GM12878 (cell line): ENCODE measurements around the gene MLIP.

ENCODE experiments used
- E2F4 ChIP-seq: IDR thresholded peaks from 2 replicates; pipeline ENCODE4 v1.6.1; 2012; ENCODE audit warnings: low read depth, low read length, improper control_type of control experiment
- GATAD2B ChIP-seq: fragments of 450-650 bp; conservative IDR thresholded peaks from 2 replicates; pipeline ENCODE4 v1.6.1; 2017; ENCODE audit warnings: low read depth, mild to moderate bottlenecking, moderate library complexity
- MYC ChIP-seq: IDR thresholded peaks from 2 replicates; pipeline ENCODE4 v1.6.1; 2011; ENCODE audit warnings: mild to moderate bottlenecking, low read length, moderate library complexity, inconsistent platforms; ENCODE audit not compliant: insufficient read depth, insufficient replicate concordance, insufficient read length, severe bottlenecking
- POLR2A ChIP-seq: IDR thresholded peaks from 2 replicates; pipeline ENCODE4 v1.6.1; 2011; ENCODE audit warnings: low read depth, mild to moderate bottlenecking, low read length
- SREBF2 ChIP-seq: IDR thresholded peaks from 2 replicates; pipeline ENCODE4 v1.6.1; 2012; ENCODE audit warnings: mild to moderate bottlenecking, low read length
- SUZ12 ChIP-seq: fragments of 200-600 bp; sonication (generic); IDR thresholded peaks from one replicate; pipeline ENCODE4 v1.6.1; 2018; ENCODE audit warnings: antibody characterized with exemption, mild to moderate bottlenecking; ENCODE audit not compliant: unreplicated experiment
- YY1 ChIP-seq: IDR thresholded peaks from 2 replicates; pipeline ENCODE4 v1.6.1; 2011; ENCODE audit warnings: low read depth, mild to moderate bottlenecking, low read length
- TF ChIP-seq, protein P1 (sequence below): fragments of 450-650 bp; IDR thresholded peaks from 2 replicates; pipeline ENCODE4 v1.6.1; 2017; ENCODE audit warnings: mild to moderate bottlenecking, moderate library complexity
- TF ChIP-seq, protein P2 (sequence below): fragments of 450-650 bp; formaldehyde crosslinking; IDR thresholded peaks from 2 replicates; pipeline ENCODE4 v1.4.0; 2022; ENCODE audit warnings: mild to moderate bottlenecking, moderate library complexity

GRCh38 chr6:54206510-54206909 is 95.3 kb downstream of the MLIP start:
- TF ChIP-seq GATAD2B (no peak), SREBF2 (no peak), MYC (no peak), YY1 (no peak), POLR2A (no peak), SUZ12 (no peak), E2F4 (no peak)
- TF ChIP-seq, protein P1, sequence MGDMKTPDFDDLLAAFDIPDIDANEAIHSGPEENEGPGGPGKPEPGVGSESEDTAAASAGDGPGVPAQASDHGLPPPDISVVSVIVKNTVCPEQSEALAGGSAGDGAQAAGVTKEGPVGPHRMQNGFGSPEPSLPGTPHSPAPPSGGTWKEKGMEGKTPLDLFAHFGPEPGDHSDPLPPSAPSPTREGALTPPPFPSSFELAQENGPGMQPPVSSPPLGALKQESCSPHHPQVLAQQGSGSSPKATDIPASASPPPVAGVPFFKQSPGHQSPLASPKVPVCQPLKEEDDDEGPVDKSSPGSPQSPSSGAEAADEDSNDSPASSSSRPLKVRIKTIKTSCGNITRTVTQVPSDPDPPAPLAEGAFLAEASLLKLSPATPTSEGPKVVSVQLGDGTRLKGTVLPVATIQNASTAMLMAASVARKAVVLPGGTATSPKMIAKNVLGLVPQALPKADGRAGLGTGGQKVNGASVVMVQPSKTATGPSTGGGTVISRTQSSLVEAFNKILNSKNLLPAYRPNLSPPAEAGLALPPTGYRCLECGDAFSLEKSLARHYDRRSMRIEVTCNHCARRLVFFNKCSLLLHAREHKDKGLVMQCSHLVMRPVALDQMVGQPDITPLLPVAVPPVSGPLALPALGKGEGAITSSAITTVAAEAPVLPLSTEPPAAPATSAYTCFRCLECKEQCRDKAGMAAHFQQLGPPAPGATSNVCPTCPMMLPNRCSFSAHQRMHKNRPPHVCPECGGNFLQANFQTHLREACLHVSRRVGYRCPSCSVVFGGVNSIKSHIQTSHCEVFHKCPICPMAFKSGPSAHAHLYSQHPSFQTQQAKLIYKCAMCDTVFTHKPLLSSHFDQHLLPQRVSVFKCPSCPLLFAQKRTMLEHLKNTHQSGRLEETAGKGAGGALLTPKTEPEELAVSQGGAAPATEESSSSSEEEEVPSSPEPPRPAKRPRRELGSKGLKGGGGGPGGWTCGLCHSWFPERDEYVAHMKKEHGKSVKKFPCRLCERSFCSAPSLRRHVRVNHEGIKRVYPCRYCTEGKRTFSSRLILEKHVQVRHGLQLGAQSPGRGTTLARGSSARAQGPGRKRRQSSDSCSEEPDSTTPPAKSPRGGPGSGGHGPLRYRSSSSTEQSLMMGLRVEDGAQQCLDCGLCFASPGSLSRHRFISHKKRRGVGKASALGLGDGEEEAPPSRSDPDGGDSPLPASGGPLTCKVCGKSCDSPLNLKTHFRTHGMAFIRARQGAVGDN = no peak
- TF ChIP-seq, protein P2, sequence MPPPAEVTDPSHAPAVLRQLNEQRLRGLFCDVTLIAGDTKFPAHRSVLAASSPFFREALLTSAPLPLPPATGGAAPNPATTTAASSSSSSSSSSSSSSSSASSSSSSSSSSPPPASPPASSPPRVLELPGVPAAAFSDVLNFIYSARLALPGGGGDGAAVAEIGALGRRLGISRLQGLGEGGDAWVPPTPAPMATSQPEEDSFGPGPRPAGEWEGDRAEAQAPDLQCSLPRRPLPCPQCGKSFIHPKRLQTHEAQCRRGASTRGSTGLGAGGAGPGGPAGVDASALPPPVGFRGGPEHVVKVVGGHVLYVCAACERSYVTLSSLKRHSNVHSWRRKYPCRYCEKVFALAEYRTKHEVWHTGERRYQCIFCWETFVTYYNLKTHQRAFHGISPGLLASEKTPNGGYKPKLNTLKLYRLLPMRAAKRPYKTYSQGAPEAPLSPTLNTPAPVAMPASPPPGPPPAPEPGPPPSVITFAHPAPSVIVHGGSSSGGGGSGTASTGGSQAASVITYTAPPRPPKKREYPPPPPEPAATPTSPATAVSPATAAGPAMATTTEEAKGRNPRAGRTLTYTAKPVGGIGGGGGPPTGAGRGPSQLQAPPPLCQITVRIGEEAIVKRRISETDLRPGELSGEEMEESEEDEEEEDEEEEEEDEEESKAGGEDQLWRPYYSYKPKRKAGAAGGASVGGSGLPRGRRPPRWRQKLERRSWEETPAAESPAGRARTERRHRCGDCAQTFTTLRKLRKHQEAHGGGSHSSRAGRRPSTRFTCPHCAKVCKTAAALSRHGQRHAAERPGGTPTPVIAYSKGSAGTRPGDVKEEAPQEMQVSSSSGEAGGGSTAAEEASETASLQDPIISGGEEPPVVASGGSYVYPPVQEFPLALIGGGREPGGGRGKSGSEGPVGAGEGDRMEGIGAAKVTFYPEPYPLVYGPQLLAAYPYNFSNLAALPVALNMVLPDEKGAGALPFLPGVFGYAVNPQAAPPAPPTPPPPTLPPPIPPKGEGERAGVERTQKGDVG (CRISPR knock-in tag) = no peak
